Astrocyte (in vitro differentiated cells and primary cell): ENCODE data around the gene FIGN.

Experiments used
- CTCF ChIP-seq: IDR thresholded peaks from 2 replicates; pipeline ENCODE4 v1.5.1; 2011; ENCODE audit warnings: low read depth, mild to moderate bottlenecking, inconsistent platforms, low read length, moderate library complexity; ENCODE audit not compliant: insufficient read depth
- EZH2 ChIP-seq: IDR thresholded peaks from 2 replicates; pipeline ENCODE4 v1.6.1; 2012; ENCODE audit warnings: mild to moderate bottlenecking, low read length, inconsistent platforms; ENCODE audit not compliant: insufficient read depth

GRCh38 chr2:163641986-163642385, 93.8 kb downstream of the FIGN start:
- TF ChIP-seq CTCF (no peak), EZH2 (no peak)
